Hepatocyte (in vitro differentiated cells): ENCODE measurements around the gene SLC43A2.

Experiments
- EZH2 ChIP-seq: fragments of 200-600 bp; sonication (generic); IDR thresholded peaks from 2 replicates; pipeline ENCODE4 v1.6.1; 2016; ENCODE audit warnings: antibody characterized with exemption, mild to moderate bottlenecking, borderline replicate concordance
- TF ChIP-seq, protein P1 (sequence below): fragments of 200-600 bp; sonication (generic); IDR thresholded peaks from 2 replicates; pipeline ENCODE4 v1.5.1; 2016; ENCODE audit warnings: antibody characterized with exemption, mild to moderate bottlenecking; ENCODE audit not compliant: poor library complexity

DNA sequence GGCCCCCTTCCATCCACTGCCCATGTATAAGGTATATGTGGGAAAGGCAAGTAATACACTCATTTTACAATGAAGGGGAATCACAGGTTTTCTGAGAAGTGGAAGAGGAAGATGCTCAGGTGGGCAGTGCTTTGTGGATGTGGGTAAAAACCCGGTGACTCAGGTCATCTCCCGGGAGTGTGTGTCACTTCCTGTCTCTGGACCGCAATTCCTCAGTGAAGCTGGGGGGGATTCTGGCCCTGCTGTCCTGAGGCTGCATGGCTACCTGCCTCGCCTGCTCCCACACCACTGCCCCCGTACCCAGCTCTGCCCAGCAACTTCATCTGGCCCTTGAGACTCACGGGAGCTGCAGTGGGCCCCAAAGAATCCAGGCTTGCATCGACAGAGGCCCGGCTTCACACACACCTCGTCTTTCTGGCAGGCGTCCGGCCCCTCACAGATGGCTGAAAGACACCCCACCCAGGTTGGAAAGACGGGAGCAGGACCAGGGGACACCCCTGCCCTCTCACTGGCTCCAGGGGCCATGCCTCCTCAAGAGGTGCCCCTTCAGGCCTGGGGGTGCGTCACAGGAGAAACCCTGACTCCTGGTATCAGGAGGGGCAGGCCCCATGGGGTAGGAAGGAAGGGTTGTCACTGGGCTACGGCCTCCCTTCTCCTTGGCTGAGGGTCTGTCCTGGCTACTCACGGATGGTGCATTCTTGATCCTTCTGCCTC lies 16.0 kb upstream of the SLC43A2 start:
- TF ChIP-seq, protein P1, sequence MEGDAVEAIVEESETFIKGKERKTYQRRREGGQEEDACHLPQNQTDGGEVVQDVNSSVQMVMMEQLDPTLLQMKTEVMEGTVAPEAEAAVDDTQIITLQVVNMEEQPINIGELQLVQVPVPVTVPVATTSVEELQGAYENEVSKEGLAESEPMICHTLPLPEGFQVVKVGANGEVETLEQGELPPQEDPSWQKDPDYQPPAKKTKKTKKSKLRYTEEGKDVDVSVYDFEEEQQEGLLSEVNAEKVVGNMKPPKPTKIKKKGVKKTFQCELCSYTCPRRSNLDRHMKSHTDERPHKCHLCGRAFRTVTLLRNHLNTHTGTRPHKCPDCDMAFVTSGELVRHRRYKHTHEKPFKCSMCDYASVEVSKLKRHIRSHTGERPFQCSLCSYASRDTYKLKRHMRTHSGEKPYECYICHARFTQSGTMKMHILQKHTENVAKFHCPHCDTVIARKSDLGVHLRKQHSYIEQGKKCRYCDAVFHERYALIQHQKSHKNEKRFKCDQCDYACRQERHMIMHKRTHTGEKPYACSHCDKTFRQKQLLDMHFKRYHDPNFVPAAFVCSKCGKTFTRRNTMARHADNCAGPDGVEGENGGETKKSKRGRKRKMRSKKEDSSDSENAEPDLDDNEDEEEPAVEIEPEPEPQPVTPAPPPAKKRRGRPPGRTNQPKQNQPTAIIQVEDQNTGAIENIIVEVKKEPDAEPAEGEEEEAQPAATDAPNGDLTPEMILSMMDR: no peak
- TF ChIP-seq EZH2: no peak
